Measurements from ENCODE around the gene ACTN4.

The ACTN4 gene

DNA sequence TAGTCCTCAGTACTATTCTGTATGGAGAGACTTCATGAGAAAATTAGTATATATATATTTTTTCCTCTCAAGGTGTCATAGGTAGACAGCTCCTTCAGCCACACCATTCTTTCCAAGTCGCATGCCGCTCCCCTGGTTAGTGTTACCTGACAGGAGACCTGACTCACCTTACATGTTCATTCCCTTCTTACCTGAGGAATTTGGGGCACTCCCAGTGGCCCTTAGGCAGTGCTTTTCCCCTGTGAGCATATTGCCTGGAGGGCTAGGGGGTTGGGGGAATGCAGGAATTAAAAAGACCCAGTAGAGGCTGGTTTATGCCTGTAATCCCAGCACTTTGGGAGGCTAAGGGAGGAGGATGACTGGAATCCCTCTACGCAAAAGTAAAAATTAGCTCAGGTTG, 9.0 kb upstream of the ACTN4 start:
- DNase-seq: no peak

DNA sequence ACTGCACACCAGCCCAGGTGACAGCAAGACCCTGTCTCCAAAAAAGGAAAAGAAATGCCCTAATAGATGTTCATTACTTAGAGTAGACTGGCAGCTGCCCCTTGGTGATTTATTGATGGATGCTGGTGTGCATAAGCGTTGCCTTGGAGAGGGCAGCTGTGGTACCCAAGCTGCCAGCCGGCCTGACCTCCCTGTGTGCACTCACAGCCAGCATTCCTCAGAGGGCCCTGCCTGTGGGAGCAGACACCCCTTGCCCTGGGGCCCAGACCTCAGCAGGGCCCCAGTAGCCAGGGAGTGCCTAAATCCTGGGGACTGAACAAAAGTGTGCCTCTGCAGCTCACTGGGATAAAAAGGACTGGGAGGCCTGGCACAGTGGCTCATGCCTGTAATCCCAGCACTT, 7.8 kb upstream of the ACTN4 start:
- no peak for DNase-seq

DNA sequence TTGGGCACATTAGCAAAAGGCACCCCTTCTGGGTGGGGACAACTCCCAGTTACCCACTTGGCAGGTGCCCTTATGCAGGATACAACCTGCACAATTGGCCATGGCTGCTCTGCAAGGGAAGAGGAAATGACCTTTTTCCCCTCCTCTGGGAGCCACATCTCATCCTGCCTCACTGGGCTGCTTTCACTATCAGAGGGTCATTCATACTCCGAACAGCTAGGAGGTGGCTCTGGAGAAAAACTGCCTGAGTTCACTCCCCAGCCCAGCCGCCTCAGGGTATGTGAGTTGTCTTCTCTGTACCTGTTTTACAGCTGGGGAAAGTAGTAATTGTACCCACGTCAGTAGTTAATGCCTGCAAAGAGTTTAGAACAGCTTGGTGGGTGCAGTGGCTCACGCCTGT, 7.1 kb upstream of the ACTN4 start:
- no peak for DNase-seq

DNA sequence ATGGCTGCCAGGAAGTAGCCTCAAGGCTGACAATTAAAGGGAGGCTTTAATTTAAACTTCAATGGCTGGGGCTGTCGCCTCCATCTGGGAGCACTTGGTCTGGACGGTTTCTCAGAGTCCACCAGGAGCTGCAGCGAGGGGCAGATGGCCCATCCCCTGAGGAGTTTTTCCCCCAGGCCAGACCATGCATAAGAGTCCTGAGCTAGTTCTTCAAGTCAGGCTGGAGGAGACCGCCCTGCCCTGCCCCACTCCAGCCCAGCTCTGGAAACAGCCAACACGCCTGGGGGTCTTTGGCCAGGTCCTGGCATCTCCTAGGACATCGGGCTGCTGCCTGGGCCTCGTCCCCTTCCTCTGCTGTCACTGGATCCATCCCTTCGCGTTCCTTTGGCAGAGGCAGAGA, 5.3 kb upstream of the ACTN4 start:
- no peak for DNase-seq

DNA sequence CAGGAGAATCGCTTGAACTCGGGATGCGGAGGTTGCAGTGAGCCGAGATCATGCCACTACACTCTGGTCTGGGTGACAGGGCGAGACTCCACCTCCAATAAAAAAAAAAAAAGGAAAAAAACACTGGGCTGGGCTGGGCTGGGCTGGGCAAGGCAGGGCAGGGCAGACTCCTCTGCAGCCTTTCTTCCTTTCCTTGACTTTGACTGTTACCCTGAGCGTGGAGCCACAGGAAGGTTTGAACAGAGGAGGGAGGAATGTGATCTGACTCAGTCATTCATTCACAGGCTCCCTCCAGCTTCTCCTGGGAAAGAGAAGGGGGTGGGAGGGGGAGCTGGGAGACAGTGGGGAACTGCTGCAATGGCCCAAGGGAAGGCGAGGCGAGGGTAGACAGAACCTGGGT, 2.7 kb upstream of the ACTN4 start:
- no peak for DNase-seq

DNA sequence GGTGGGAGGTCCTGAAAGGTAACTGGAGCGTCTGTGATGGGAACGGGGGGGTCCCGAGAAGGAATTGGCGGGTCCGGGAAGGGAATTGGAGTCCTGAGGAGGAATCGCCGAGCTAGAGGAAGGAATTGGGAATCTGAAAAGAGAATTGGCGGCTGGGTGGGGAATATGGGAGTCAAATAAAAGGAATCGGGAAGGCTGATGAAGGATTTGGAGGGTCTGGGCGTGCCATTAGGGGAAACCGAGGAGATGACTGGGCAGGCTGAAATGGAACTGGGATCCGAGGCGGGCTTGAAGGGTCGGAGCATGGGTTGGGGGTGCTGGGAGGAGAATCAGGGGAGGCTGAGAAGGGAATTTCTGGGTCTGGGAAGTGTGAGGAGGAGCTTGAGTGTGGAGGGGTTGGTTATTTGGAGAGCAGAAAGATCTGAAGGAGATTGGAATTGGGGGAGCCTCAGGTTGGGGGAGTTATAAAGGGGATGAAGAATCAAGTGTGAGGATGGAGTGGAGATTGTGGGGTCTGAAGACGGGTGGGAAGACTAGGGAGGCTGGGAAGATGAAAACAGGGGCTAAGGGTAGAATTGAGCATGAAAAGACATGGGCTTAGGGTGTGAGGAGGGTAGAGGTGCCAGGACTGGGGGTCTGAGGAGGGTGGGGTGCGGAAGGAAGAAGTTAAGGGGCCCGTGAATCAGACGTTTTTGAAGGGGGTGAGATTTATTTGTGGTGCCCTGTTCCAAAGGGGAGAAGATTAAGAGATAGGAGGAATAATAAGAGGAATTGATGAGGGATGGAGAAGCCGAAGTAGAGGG, 718 bp downstream of the ACTN4 start:
- DNase-seq: peak; percentile 57

DNA sequence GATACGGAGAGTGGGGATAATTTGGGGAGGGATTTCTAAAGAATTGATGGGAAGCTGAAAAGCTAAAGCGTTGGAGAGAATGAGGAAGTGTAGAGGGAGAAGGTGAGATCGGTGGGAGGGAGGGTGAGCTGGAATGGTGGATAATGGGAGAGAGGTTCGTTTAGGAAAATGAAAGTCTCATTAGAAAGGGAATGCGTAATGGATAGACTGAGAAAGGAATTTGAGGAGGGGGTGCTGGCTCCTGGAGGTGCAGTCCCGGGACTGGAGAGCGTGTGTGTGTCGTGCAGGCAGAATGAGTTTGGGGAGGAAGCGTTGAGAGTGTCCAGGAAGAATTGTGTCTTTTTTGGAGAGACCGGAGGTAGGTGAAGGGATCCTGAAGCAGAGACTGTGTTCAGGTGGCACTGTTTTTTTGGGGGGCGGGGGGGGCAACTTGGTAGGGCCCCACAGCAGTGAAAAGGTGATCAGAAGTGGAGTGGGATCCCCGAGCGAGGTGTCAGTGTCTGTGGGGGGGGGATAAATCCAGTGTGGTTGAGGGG, 1.4 kb downstream of the ACTN4 start:
- DNase-seq: peak; percentile 35

DNA sequence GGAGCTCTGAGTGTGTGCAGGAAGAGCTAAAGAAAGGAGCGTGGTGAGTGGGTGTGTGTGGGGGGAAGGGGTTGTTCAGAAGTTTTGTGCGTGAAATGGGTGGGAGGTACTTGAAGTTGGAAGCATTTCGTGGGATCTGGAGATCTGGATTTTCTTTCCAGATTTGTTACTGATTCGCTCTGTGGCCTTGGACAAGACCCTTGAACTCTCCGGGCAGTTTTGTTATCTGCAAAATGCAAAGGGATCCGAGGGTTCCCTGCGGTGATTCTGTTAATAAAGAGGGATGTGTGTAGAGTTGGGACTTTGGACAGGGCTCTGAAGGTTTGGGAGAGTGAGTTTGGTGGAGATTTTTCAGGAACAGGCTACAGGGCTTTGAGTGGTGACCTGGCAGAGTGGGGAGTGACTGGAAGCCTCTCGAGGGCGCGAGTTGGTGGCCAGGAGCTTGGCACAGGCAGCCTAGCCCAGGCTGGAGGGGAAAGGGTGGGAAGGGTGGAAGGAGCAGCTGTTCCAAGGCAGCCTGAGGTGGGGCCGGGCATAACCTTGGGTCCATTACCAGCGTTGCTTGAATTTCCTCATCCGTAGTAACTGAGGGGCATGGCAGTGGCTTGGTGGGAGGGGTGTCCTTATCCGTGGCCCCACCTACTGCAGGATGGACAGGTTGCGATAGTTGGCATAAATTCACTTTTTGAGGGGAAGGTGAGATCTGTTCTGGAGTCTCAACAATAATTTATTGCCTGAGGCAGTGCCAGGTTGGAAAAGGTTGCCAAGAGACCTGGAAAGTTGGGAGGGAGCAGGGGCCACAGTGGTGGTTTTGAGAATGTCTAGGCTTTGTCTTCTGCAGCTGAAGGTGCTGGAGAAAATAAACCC, 2.1 kb downstream of the ACTN4 start:
- peak; percentile 52 for DNase-seq

DNA sequence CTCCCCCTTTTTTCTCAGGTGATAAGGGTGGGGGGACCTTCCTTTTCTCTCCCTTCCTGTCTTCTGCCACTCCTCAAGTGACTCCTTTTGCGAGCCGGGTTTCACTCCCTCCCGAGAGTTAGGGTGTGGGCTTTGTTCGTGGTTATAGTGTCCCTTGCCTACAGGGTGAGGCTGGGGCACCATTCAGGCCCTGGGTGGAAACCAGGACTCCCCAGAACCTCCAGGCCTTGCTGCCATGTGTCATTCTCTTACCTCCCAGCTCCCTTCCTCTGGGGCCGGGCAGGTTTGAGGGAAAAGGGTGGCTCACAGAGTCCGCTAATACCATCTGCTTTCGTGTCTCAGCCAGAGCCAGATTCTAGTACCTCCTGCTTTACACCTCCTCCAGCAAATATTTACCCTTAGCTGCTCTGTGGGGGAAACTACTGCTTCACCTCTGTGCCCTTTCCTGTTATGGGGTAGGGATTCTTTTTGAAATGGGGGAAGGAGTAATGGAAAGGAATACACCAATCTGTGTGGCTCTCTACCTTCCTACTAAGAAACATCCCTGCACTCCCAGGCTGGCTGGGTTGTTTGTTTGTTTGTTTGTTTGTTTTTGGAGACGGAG, 2.8 kb downstream of the ACTN4 start:
- DNase-seq: peak; percentile 52

DNA sequence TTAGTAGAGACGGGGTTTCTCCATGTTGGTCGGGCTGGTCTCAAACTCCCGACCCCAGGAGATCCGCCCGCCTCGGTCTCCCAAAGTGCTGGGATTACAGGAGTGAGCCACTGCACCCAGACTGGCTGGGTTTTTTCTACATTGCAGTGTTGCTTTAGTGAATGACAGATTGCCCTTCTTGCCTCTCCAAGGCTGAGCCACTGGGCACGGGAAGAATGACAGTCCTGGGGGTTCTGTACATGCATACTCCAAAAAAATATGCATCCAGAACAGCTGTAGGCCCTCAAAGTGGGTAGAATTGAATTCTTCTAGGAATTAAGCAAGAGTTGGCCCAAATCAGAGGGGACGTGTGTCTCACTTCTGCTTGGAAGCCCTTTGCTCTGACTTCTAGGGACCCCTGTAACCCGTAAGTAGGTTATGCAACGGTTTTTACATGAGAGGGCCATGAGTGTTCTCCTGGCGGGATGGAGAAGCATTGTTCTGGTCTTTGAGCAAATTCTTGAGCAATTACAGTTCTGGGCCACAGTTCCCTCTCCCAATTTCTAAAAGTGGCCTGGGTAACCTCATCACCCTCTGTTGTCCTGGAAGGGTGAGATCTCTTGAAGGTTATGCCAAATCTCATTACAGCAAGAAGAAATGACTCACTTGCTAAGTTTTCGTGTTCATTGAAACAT, 3.6 kb downstream of the ACTN4 start:
- DNase-seq: peak; percentile 35

DNA sequence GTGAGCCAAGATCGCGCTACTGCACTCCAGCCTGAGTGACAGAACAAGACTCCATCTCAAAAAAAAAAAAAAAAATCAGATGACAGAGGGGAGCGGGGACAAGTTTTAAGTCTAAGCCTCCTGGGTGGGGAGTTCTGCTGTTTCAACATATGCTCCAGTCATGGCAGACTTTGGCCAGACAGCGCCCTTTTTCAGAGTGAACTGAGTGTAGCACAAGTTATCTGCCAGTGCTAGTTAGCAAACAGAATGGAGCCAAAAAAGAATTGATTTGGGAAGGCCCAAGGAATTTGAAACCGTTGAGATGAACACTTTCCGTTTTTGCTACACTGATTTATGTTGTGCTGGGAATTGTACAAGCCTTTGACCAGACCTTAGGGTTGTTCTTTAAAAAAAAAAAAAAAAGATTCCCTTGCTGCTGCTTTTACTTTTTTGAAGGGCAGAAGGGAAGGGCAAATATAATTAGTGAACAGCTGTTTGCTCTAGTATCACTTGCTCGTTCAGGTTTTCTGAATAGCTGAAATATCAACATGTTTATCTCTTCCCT, 5.7 kb downstream of the ACTN4 start:
- no peak for DNase-seq

DNA sequence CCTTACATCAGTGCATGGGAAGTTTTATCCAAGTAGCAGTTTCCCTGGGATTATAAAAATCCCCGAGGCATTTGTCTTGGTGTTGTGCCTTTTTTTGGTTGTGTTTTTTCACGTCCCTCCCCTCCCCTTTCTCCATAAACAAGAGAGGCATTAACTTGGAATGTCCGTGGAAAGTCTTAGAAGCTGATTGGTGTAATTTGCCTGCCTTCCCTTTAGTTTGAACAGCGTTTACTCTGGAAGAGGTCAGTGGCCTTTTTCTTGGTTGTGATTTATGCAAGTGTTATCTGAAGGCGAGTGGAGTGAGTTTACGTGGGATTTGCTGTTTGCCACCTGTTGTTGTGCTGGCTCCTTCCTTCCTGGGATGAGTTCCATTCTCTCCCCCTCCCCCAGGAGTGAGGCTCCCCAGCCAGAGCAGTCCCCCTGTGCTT, 7.2 kb downstream of the ACTN4 start:
- no peak for DNase-seq

DNA sequence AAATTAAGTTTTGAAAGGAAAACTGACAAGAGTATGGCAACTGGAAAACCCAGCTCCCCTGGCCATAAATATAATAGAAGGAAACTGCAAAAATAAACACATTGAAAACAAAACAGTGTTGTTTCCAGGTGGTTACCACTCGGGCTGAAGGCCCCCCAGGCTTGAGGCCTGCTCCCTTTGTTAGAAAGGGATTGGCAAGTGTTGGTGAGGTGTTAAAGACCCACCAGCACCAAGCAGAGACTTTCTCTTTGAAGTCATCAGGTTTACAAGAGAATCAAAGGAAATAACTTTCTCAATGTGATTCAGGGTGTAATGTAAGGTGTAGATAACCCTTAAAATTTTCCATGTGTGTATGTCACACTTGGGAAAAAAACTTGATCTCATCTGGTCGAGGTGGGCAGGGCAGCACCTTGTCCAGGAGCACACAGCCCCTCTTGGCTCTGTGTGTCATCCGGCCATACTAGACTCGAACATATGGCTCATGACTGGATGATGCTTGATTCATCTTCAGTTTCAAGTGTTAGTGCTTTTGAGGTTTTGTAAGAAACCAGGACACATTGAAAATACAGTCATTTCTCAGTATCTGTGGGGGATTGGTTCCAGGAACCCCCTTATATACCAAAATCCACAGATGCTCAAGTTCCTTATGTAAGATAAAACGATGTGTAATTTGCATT, 7.8 kb downstream of the ACTN4 start:
- peak; percentile 42 for DNase-seq

DNA sequence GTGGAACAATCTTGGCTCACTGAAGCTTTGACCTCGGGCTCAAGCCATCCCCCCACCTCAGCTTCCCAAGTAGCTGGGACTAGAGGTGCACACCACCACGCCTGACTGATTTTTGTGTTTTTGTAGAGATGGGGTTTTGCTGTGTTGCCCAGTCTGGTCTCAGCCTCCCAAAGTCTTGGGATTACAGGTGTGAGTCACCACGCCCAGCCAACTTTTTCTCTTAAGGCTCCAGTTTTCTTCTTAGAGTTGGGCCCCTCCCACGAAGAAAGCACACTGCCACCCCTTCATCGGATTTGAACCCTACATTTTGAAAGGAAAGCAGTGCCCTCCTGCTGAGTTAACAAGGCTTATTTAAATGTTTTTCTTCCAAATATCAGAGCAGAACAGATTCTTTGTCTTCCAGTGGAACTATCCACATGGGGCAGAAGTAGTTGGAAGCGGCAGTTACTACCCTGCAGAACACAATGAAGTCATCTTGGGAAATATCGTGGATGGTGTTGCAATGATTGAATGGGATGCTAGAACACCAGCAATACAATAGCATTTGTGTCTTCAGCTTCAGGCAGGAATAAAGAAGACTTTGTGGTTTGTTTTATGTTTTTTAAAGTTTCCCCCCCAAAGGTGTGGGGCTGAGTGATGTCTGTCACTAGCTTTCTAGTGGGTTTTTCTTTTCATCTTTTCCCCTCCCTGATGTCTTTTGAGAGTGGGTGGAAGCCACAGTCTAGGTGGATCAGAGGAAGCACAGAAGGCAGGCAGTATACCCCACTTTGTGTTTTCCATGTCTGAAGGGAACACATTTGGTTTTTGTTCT, 8.9 kb downstream of the ACTN4 start:
- DNase-seq: no peak

DNA sequence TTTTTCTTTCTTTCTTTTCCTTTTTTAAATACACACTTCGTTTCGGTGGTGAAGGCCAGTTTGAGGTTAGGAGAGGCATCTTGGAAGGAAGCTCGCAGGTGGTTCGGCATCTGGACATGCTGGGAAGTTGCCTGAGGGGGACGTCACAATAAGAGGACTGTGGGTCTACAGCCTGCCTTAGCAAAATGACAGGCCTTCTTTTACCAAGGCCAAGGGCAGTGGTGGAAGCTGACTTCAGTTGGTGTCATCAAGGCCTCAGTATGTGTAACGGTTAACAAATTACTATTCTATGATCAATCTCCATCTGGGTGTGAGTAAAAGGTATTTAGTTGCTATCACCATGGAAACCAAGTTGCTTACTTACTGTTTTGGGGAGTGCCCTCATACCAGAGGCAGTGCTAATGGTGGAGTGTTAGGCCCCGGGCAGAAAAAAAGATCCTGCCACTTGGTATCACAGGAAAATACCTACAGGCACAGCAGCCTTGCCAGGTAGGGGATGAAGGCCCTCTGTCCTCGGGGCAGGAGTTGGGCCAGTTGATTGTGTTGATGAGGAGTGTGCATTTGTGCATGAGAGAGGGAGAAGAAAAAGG, 10.3 kb downstream of the ACTN4 start:
- DNase-seq: no peak

DNA sequence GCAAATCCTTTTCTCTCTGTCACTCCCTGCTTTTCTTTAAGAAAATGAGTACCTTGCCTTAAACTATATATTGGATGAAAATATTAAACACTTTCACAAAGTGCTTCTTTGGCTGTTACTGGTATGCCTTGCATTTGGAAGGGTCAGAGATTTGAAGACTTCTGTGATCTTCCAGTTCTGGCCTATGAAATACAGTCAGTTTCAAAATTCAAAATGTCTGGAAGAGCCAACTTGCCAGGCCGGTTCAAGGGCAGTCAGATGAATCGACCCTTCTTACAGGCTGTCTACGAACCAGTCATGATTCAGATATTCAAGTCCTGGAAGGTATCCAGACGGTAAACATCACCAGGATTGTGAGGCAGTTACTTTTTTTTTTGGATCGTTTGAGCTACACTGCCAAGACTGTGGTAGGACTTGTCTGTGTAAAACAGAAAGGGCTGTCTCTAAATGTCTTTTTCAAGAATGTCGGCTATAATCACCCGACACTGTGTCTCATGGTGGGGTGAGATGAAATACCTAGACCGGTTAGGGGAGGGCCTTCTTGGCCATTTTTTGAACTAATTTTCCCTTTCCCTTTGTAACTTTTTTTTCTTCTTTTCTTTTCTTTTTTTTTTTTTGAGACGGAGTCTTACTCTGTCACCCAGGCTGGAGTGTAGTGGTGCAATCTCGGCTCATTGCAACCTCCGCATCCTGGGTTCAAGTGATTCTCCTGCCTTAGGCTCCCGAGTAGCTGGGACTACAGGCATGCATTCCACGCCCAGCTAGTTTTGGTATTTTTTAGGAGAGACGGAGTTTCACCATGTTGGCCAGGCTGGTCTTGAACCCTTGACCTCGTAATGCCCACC, 11.2 kb downstream of the ACTN4 start:
- DNase-seq: no peak

DNA sequence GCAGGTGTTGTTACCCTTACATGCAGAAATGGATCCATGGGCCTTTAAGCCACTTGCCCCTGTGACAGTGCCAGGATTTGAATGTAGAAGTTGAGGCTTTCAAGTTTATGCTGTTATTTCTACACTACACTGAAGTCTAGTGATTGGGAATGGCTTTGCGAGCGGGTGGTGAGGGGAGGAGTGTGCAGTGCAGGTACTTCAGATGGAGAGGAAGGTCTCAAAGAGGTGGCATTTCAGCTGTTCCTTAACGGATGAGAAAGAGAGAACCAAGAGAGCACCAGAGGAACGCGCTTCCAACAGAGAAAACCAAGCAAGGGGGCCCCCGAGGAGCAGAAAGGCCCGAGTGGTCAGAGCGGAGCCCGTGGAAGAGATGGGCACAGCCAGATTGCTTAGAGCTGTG, 13.3 kb downstream of the ACTN4 start:
- no peak for DNase-seq

DNA sequence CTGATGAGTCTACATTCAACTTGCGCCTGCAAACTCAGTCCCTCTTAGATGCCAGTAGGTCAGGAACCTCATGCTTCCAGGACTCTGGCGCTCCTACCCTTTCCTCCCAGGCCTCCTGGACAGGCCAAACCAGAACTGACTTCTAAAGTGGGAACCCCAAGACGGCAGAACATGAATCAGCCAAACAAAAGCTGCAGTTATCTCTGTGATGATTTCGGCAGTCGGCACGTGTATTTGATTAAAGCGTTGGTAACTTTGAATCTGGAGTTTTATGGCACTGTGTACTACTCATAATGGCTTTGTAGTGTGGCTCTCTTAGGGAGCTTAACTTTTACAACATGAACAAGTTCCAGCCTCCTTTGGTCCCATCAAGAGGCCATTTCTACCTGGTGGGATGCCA, 13.7 kb downstream of the ACTN4 start:
- no peak for DNase-seq

DNA sequence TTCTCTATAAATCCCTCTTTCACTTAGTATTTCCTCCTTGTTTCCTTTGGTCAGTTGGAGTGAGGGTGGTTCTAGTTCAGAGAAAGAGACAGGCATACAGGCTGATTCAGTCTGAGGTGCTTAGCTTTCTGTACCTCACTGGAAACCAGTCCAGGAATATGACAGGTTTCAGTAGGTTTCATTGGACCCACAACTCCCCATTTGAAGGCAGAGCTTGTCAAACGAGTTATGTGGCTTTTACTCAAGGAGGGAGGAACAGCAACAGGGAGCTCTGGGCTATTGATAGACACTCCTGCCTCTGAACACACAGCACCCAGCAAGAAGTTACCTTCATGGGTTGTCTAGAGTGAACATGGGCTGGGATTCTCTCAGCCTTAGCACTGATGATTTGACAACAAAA, 14.5 kb downstream of the ACTN4 start:
- DNase-seq: no peak
